Peyer's patch (tissue), 4 donors: Measurements from ENCODE around the gene CRNN. TPM values are rescaled to one million over a fixed set of nuclear protein-coding genes. Genes with fewer than 3 reads are reported as not detected.

Experiments used
- DNase-seq, 3 donors: peaks; one replicate each; pipeline ENCODE4 v3.0.0-alpha.2; 2017 to 2019
- H3K27ac ChIP-seq, 4 donors: fragments of 200-600 bp; sonication (generic); one replicate each; pipeline ENCODE4 v1.5.1; 2016 to 2019
- H3K27me3 ChIP-seq, 2 donors: fragments of 200-600 bp; sonication (generic); one replicate each; pipeline ENCODE4 v1.5.1; 2019
- H3K36me3 ChIP-seq, 3 donors: fragments of 200-600 bp; sonication (generic); one replicate each; pipeline ENCODE4 v1.5.1; 2016 to 2019
- H3K4me1 ChIP-seq, 4 donors: fragments of 200-600 bp; sonication (generic); one replicate each; pipeline ENCODE4 v1.5.1; 2016 to 2019
- H3K4me3 ChIP-seq, 4 donors: fragments of 200-600 bp; sonication (generic); 1 replicate in 3 of 4; 2 replicates in 1 of 4; pipeline ENCODE4 v1.5.1; 2016 to 2019; ENCODE audit warnings: mild to moderate bottlenecking in 1 of 4
- H3K9me3 ChIP-seq, 4 donors: fragments of 200-600 bp; sonication (generic); one replicate each; pipeline ENCODE4 v1.5.1; 2016 to 2019; ENCODE audit warnings: mild to moderate bottlenecking in 1 of 4
- POLR2A ChIP-seq, 2 donors: fragments of 450-650 bp; IDR thresholded peaks; one replicate each; pipeline ENCODE4 v1.5.1; 2017; ENCODE audit warnings: antibody characterized with exemption in 2 of 2, mild to moderate bottlenecking in 2 of 2, moderate library complexity in 2 of 2
- total RNA-seq, 4 donors: library from RNA; depleted of rRNA; stranded (reverse); fragments of >200 nt; gene quantifications; one replicate each; pipeline ENCODE4 v1.1.0, GENCODE V29; 2016
- TF ChIP-seq, protein P1 (sequence below), 6 experiments: fragments of 450-650 bp in 4 of 6; fragments of 200-600 bp in 2 of 6; sonication (generic) in 1 of 6; IDR thresholded peaks; one replicate each; pipeline ENCODE4 v1.5.1; 2017 to 2019; ENCODE audit warnings: antibody characterized with exemption in 6 of 6, mild to moderate bottlenecking in 3 of 6, moderate library complexity in 1 of 6

Gene CRNN
- total RNA-seq, 4 donors from 2014 or later = 0.67 TPM; not detected in 3

DNA sequence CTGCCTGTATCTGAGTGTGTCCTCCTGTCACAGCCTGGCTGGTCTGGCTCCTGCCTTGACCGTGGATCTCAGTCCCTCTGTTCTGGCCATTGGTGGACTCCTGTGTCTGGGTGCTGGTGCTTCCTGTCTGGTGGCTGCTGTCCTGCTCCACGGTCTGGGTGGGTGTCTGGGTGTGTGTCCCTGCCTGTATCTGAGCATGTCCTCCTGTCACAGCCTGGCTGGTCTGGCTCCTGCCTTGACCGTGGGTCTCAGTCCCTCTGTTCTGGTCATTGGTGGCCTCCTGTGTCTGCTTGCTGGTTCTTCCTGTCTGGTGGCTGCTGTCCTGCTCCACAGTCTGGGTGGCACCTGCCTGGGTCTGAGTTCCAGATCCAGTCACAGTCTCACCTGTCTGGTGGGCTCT lies 4.0 kb downstream of the CRNN start:
- TF ChIP-seq POLR2A (IDR thresholded peaks at IDR 0.05) = no peak
- TF ChIP-seq, protein P1, sequence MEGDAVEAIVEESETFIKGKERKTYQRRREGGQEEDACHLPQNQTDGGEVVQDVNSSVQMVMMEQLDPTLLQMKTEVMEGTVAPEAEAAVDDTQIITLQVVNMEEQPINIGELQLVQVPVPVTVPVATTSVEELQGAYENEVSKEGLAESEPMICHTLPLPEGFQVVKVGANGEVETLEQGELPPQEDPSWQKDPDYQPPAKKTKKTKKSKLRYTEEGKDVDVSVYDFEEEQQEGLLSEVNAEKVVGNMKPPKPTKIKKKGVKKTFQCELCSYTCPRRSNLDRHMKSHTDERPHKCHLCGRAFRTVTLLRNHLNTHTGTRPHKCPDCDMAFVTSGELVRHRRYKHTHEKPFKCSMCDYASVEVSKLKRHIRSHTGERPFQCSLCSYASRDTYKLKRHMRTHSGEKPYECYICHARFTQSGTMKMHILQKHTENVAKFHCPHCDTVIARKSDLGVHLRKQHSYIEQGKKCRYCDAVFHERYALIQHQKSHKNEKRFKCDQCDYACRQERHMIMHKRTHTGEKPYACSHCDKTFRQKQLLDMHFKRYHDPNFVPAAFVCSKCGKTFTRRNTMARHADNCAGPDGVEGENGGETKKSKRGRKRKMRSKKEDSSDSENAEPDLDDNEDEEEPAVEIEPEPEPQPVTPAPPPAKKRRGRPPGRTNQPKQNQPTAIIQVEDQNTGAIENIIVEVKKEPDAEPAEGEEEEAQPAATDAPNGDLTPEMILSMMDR (IDR thresholded peaks at IDR 0.05) = no peak
- Histone ChIP-seq H3K4me3 (no peak overlapping the region), H3K27ac (no peak overlapping the region), H3K27me3 (no peaks in the 10 kb centered on the region), H3K4me1 (no peaks in the 10 kb centered on the region), H3K36me3 (no peaks in the 10 kb centered on the region), H3K9me3 (no peaks in the 10 kb centered on the region)
- no peak for DNase-seq

DNA sequence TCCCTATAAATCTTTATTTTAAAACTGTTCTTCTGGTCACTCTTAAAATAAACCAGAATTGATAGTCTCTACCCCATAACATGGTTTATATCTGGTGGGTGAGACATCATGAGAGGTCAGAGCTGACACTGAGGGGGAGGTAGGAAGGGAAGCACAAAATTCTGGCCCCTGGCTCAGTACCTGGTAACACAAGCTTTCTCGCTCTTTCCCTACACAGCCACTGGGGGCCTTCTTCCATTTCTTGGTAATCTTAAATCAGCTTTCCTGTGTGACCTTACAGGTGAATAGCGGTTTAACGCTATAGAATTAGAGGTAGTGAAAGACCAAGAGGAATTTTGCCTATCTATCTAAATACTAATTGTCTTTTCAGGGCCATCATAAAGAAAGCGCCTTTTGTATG lies 5.4 kb downstream of the CRNN start:
- no peaks in the 10 kb centered on the region for H3K36me3 ChIP-seq

DNA sequence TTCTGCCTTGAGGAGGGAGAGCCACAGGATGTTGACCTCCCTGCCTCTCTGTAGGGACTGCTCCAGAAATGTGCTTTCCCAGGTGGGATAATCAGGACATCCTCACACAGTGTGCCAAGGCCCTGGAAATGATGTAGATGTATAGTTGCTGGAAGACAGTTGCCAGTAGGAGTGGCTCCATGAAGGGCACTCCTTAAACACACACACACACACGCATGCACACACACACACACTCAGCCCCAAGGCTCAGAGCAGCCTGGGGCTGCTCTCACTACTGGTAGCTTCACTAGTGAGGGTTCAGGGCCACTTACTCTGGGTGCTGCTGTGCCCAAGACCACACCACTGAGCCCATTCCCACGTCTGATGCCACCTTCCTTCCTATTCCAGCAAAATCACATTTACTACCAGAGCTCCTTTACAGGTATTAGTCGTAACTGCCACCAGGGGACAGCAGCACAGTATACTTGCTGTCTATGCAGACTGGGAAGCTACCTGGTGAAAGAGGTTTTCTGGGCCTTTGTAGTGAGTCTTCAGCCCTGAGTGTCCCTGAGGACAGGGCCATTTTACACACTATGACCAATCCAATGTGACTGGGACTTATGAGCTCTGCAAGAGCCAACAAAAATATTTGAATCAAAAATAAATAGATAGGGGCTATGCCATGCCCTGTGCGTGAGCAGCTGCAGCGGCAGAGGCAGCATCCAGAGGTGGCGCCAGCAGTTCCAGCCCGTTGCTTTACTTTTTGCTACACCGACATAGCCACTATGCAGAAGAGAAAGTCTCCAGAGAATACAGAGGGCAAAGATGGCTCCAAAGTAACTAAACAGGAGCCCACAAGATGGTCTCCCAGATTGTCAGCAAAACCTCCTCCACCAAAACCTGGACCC lies 15.0 kb downstream of the CRNN start:
- Histone ChIP-seq H3K27ac (no peak overlapping the region), H3K27me3 (no peaks in the 10 kb centered on the region), H3K9me3 (no peaks in the 10 kb centered on the region), H3K4me1 (no peaks in the 10 kb centered on the region), H3K4me3 (no peak overlapping the region), H3K36me3 (no peaks in the 10 kb centered on the region)
- no peak for DNase-seq
- TF ChIP-seq, protein P1 (IDR thresholded peaks at IDR 0.05) = peak in 4 of 6 experiments; percentile 12 to 29 (median 18)
- TF ChIP-seq POLR2A (IDR thresholded peaks at IDR 0.05) = no peak

More for the DNA sequence above, 5.4 kb downstream of the CRNN start:
- Histone ChIP-seq H3K27me3 (no peaks in the 10 kb centered on the region), H3K27ac (no peak overlapping the region), H3K9me3 (no peaks in the 10 kb centered on the region), H3K4me3 (no peak overlapping the region), H3K4me1 (no peaks in the 10 kb centered on the region)
- DNase-seq = no peak
- TF ChIP-seq, protein P1 (IDR thresholded peaks at IDR 0.05) = no peak
- no peak for TF ChIP-seq POLR2A (IDR thresholded peaks at IDR 0.05)

DNA sequence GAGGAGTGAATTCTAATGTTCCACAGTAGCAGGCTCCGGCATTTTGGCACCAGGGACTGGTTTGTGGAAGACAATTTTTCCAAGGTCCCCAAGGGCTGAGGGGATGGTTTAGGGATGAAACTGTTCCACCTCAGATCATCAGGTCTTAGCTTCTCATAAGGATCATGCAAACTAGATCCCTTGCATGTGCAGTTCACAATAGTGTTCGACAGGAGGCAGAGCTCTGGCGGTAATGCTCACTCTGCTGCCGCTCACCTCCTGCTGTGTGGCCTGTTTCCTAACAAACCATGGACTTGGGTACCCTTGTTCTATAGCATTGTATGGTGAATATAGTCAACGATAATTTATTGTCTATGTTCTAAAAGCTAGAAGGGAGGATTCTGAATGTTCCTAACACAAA lies 16.6 kb downstream of the CRNN start:
- no peaks in the 10 kb centered on the region for H3K4me1 ChIP-seq
- H3K27me3 ChIP-seq = no peaks in the 10 kb centered on the region
- DNase-seq = no peak
- no peak for TF ChIP-seq POLR2A (IDR thresholded peaks at IDR 0.05)
- TF ChIP-seq, protein P1 (IDR thresholded peaks at IDR 0.05) = no peak
- no peak overlapping the region for H3K27ac ChIP-seq
- H3K4me3 ChIP-seq = no peak overlapping the region
- H3K36me3 ChIP-seq = no peaks in the 10 kb centered on the region
- no peaks in the 10 kb centered on the region for H3K9me3 ChIP-seq

DNA sequence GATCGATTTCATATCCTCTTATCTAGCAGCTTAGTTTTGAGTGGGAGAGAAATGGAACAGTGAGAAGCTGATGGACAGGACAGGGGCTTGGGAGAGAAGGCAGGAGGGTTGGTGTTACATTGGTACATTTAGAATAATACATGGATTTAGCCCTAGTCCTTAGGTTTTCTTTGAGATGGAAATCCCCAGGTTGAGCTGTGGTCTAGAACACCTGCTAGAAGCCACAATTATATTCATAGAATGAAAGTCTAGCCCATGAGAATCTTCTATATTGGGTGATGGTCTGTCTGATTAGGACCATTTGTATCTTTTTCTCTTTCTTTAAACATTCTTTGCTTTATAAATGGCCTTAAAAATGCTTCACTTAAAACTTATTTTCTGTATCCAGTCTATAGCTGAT lies 19.9 kb downstream of the CRNN start:
- H3K4me3 ChIP-seq = no peak overlapping the region
- DNase-seq = no peak
- H3K4me1 ChIP-seq = no peaks in the 10 kb centered on the region
- TF ChIP-seq, protein P1 (IDR thresholded peaks at IDR 0.05) = no peak
- no peak for TF ChIP-seq POLR2A (IDR thresholded peaks at IDR 0.05)
- no peaks in the 10 kb centered on the region for H3K36me3 ChIP-seq
- H3K27ac ChIP-seq = no peak overlapping the region
- no peaks in the 10 kb centered on the region for H3K27me3 ChIP-seq
- H3K9me3 ChIP-seq = no peaks in the 10 kb centered on the region
